HG03064 (cell line): ENCODE results near the gene IL9R.
"Not testable (repeated sequence)": the region's sequence is repeated elsewhere in the genome, so short reads cannot be mapped to it uniquely, and the experiment has no call there.

ENCODE experiments used
- ATAC-seq: cut with Tn5 transposase; IDR thresholded peaks from one replicate; pipeline ENCODE4 v1.9.1; 2021; ENCODE audit warnings: low read depth; ENCODE audit not compliant: unreplicated experiment

Gene IL9R

GRCh38 chrX:155997436-155997835 lies at the start of gene IL9R:
TSS of gene IL9R (plus strand) at chrX:155997696. CDS start at chrX:155997760, 64 bp downstream.
- ATAC-seq, result no peak

- no peak for ATAC-seq
Observed at GRCh38 chrX:155949098-155949497, 48.4 kb upstream of the IL9R start.

- no peak for ATAC-seq
Observed at GRCh38 chrX:155951237-155951789, 46.2 kb upstream of the IL9R start.

GRCh38 chrX:155953055-155953454 lies 44.4 kb upstream of the IL9R start:
- no peak for ATAC-seq

- no peak for ATAC-seq
Observed at GRCh38 chrX:155954793-155955192, 42.7 kb upstream of the IL9R start.

GRCh38 chrX:155956099-155956498 lies 41.4 kb upstream of the IL9R start:
- ATAC-seq, result no peak

GRCh38 chrX:155956649-155957048 lies 40.8 kb upstream of the IL9R start:
- no peak for ATAC-seq

GRCh38 chrX:155957843-155958242 lies 39.7 kb upstream of the IL9R start:
- ATAC-seq, result no peak

- ATAC-seq, result no peak
Observed at GRCh38 chrX:155959018-155959587, 38.4 kb upstream of the IL9R start.

GRCh38 chrX:155962906-155963305 lies 34.6 kb upstream of the IL9R start:
- no peak for ATAC-seq

GRCh38 chrX:155966876-155967275 lies 30.6 kb upstream of the IL9R start:
- ATAC-seq, result no peak

GRCh38 chrX:155967653-155968325 lies 29.7 kb upstream of the IL9R start:
- ATAC-seq, result no peak

GRCh38 chrX:155968326-155968661 lies 29.2 kb upstream of the IL9R start:
- no peak for ATAC-seq

GRCh38 chrX:155968791-155969190 lies 28.7 kb upstream of the IL9R start:
- ATAC-seq, result no peak

GRCh38 chrX:155971658-155972057 lies 25.8 kb upstream of the IL9R start:
- ATAC-seq, result not testable (repeated sequence)

- not testable (repeated sequence) for ATAC-seq
Observed at GRCh38 chrX:155972241-155972640, 25.3 kb upstream of the IL9R start.

GRCh38 chrX:155983326-155983725 lies 14.2 kb upstream of the IL9R start:
- ATAC-seq, result no peak

- ATAC-seq, result no peak
Observed at GRCh38 chrX:155985208-155985607, 12.3 kb upstream of the IL9R start.

GRCh38 chrX:155986995-155987394 lies 10.5 kb upstream of the IL9R start:
- not testable (repeated sequence) for ATAC-seq

GRCh38 chrX:155988859-155989258 lies 8.6 kb upstream of the IL9R start:
- no peak for ATAC-seq

GRCh38 chrX:155993421-155993820 lies 4.1 kb upstream of the IL9R start:
- no peak for ATAC-seq

- no peak for ATAC-seq
Observed at GRCh38 chrX:155995321-155995875, 2.1 kb upstream of the IL9R start.
